K562 (cell line): Measurements from ENCODE around the gene NUPR1. TPM values are rescaled to one million over a fixed set of nuclear protein-coding genes. Genes with fewer than 3 reads are reported as not detected.

ENCODE experiments used
- CTCF ChIP-seq, 3 experiments: IDR thresholded peaks in 2 of 3; conservative IDR thresholded peaks in 1 of 3; 2 replicates each; pipeline ENCODE4 v1.5.1; 2011 to 2012; ENCODE audit warnings: low read length in 3 of 3, mild to moderate bottlenecking in 3 of 3, control low read depth in 2 of 3, improper control_type of control experiment in 1 of 3, inconsistent platforms in 1 of 3, low read depth in 1 of 3, mixed read lengths in 1 of 3, moderate library complexity in 1 of 3; ENCODE audit not compliant: insufficient read depth in 2 of 3
- MAZ ChIP-seq, 2 experiments: fragments of 450-650 bp in 1 of 2; sonication (generic) in 1 of 2; formaldehyde crosslinking; IDR thresholded peaks in 1 of 2; conservative IDR thresholded peaks in 1 of 2; 2 replicates each; pipeline versions ENCODE4 v1.4.0 to v1.5.0; 2020; ENCODE audit warnings: mild to moderate bottlenecking in 1 of 2, missing genetic modification reagents in 1 of 2
- MCM7 ChIP-seq, 2 experiments: fragments of 450-650 bp; IDR thresholded peaks; 2 replicates each; pipeline ENCODE4 v1.6.1; 2016 to 2018
- PPARD ChIP-seq: fragments of 250-450 bp; sonication (Bioruptor Pico); IDR thresholded peaks from 2 replicates; pipeline ENCODE4 v1.8.0; 2022; ENCODE audit warnings: inconsistent platforms, mild to moderate bottlenecking, moderate library complexity
- RAD21 ChIP-seq, 2 experiments: fragments of 250-450 bp in 1 of 2; fragments of 450-650 bp in 1 of 2; sonication (Bioruptor Pico) in 1 of 2; formaldehyde crosslinking in 1 of 2; IDR thresholded peaks in 1 of 2; conservative IDR thresholded peaks in 1 of 2; 2 replicates each; pipeline versions ENCODE4 v1.4.0 to v1.8.0; 2020 to 2022; ENCODE audit warnings: mild to moderate bottlenecking in 2 of 2, moderate library complexity in 1 of 2
- RBM39 ChIP-seq: fragments of 200-400 bp; formaldehyde crosslinking; optimal IDR thresholded peaks from 2 replicates; pipeline ENCODE3; 2018; ENCODE audit warnings: low read depth, low read length
- SAFB ChIP-seq: fragments of 200-400 bp; formaldehyde crosslinking; IDR thresholded peaks from 2 replicates; pipeline ENCODE4 v1.6.1; 2017; ENCODE audit warnings: low read depth, low read length, borderline replicate concordance
- TEAD2 ChIP-seq: fragments of 450-650 bp; IDR thresholded peaks from 2 replicates; pipeline ENCODE4 v1.6.1; 2016; ENCODE audit warnings: missing genetic modification characterization, control low read depth, missing compliant biosample characterization
- ZKSCAN1 ChIP-seq: fragments of 150-350 bp; IDR thresholded peaks from 2 replicates; pipeline ENCODE4 v1.6.1; 2016; ENCODE audit warnings: low read depth, low read length
- ZNF174 ChIP-seq: fragments of 250-450 bp; sonication (Bioruptor Pico); IDR thresholded peaks from 2 replicates; pipeline ENCODE4 v1.4.0; 2020; ENCODE audit warnings: mild to moderate bottlenecking
- ZNF277 ChIP-seq: fragments of 250-450 bp; sonication (Bioruptor Pico); IDR thresholded peaks from 2 replicates; pipeline ENCODE4 v1.8.0; 2022; ENCODE audit warnings: inconsistent platforms, mild to moderate bottlenecking, moderate library complexity, borderline replicate concordance
- ZSCAN32 ChIP-seq: fragments of 450-650 bp; formaldehyde crosslinking; IDR thresholded peaks from 2 replicates; pipeline ENCODE4 v1.4.0; 2020; ENCODE audit warnings: mild to moderate bottlenecking, moderate library complexity
- polyA plus RNA-seq, 8 experiments: library from polyadenylated mRNA; depleted of rRNA in 4 of 8; stranded (reverse) in 5 of 8; unstranded in 3 of 8; fragments of >200 nt; fragmentation: Nextera tagmentation in 2 of 8; fragmentation: Illumina TruSeq in 1 of 8; extraction: Ambion mirVana in 2 of 8; extraction: Trizol in 1 of 8; gene quantifications; 2 replicates each; pipeline versions ENCODE4 v1.2.1 to v1.2.3, GENCODE V29; 2011 to 2014; ENCODE audit warnings: inconsistent platforms in 1 of 8, missing spikeins in 1 of 8
- total RNA-seq, 7 experiments: library from RNA; depleted of rRNA in 6 of 7; stranded (reverse); fragments of >200 nt in 6 of 7; fragmentation: Illumina TruSeq in 2 of 7; extraction: Trizol in 2 of 7; gene quantifications; 2 replicates each; pipeline versions ENCODE4 v1.2.1 to v1.2.3, GENCODE V29; 2011 to 2021; ENCODE audit warnings: low replicate concordance in 1 of 7
- TF ChIP-seq, protein P1 (sequence below): sonication (generic); formaldehyde crosslinking; IDR thresholded peaks from 2 replicates; pipeline ENCODE4 v1.8.1; 2023; ENCODE audit warnings: missing genetic modification reagents, mild to moderate bottlenecking, borderline replicate concordance
- TF ChIP-seq, protein P2 (sequence below): fragments of 450-650 bp; formaldehyde crosslinking; IDR thresholded peaks from 2 replicates; pipeline ENCODE4 v1.4.0; 2020; ENCODE audit warnings: mild to moderate bottlenecking, moderate library complexity
- TF ChIP-seq, protein P3 (sequence below): sonication (generic); IDR thresholded peaks from 2 replicates; pipeline ENCODE4 v1.6.1; 2016

NUPR1 gene
- total and polyA plus RNA-seq, 9 of the 15 experiments (the other 6 are each of a cell fraction or from before 2014, with no cell fraction given), result 0.07 to 1.5 (median 0.27) TPM

- TF ChIP-seq, protein P1, sequence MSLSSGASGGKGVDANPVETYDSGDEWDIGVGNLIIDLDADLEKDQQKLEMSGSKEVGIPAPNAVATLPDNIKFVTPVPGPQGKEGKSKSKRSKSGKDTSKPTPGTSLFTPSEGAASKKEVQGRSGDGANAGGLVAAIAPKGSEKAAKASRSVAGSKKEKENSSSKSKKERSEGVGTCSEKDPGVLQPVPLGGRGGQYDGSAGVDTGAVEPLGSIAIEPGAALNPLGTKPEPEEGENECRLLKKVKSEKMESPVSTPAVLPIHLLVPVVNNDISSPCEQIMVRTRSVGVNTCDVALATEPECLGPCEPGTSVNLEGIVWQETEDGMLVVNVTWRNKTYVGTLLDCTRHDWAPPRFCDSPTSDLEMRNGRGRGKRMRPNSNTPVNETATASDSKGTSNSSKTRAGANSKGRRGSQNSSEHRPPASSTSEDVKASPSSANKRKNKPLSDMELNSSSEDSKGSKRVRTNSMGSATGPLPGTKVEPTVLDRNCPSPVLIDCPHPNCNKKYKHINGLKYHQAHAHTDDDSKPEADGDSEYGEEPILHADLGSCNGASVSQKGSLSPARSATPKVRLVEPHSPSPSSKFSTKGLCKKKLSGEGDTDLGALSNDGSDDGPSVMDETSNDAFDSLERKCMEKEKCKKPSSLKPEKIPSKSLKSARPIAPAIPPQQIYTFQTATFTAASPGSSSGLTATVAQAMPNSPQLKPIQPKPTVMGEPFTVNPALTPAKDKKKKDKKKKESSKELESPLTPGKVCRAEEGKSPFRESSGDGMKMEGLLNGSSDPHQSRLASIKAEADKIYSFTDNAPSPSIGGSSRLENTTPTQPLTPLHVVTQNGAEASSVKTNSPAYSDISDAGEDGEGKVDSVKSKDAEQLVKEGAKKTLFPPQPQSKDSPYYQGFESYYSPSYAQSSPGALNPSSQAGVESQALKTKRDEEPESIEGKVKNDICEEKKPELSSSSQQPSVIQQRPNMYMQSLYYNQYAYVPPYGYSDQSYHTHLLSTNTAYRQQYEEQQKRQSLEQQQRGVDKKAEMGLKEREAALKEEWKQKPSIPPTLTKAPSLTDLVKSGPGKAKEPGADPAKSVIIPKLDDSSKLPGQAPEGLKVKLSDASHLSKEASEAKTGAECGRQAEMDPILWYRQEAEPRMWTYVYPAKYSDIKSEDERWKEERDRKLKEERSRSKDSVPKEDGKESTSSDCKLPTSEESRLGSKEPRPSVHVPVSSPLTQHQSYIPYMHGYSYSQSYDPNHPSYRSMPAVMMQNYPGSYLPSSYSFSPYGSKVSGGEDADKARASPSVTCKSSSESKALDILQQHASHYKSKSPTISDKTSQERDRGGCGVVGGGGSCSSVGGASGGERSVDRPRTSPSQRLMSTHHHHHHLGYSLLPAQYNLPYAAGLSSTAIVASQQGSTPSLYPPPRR, result no peak
- TF ChIP-seq ZKSCAN1, result no peak
- peak; percentile 75 to 82 for TF ChIP-seq RAD21 (CRISPR knock-in tag; conservative IDR thresholded peaks at IDR 0.05 in 1 of 2, IDR thresholded peaks at IDR 0.05 in 1 of 2)
- TF ChIP-seq SAFB, result no peak
- no peak for TF ChIP-seq ZNF277 (CRISPR knock-in tag)
- peak in 1 of 2 experiments; percentile 35; a peak in 1 of 4 replicates for TF ChIP-seq MAZ (CRISPR knock-in tag; conservative IDR thresholded peaks at IDR 0.05 in 1 of 2, IDR thresholded peaks at IDR 0.05 in 1 of 2)
- TF ChIP-seq MCM7 (IDR thresholded peaks at IDR 0.05), result no peak
- TF ChIP-seq CTCF (IDR thresholded peaks at IDR 0.05 in 2 of 3, conservative IDR thresholded peaks at IDR 0.05 in 1 of 3; ENCODE audit: insufficient read depth in 2 of 3, low read depth in 1 of 3, low read length in 3 of 3), result peak; percentile 58 to 89 (median 64)
- no peak for TF ChIP-seq ZNF174 (CRISPR knock-in tag)
- TF ChIP-seq ZSCAN32 (CRISPR knock-in tag), result no peak
- TF ChIP-seq, protein P2, sequence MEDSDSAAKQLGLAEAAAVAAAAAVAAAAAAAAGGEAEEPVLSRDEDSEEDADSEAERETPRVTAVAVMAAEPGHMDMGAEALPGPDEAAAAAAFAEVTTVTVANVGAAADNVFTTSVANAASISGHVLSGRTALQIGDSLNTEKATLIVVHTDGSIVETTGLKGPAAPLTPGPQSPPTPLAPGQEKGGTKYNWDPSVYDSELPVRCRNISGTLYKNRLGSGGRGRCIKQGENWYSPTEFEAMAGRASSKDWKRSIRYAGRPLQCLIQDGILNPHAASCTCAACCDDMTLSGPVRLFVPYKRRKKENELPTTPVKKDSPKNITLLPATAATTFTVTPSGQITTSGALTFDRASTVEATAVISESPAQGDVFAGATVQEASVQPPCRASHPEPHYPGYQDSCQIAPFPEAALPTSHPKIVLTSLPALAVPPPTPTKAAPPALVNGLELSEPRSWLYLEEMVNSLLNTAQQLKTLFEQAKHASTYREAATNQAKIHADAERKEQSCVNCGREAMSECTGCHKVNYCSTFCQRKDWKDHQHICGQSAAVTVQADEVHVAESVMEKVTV (CRISPR knock-in tag), result peak; percentile 60
- TF ChIP-seq PPARD (CRISPR knock-in tag), result no peak
- no peak for TF ChIP-seq TEAD2 (tag)
- TF ChIP-seq RBM39, result no peak
- TF ChIP-seq, protein P3, sequence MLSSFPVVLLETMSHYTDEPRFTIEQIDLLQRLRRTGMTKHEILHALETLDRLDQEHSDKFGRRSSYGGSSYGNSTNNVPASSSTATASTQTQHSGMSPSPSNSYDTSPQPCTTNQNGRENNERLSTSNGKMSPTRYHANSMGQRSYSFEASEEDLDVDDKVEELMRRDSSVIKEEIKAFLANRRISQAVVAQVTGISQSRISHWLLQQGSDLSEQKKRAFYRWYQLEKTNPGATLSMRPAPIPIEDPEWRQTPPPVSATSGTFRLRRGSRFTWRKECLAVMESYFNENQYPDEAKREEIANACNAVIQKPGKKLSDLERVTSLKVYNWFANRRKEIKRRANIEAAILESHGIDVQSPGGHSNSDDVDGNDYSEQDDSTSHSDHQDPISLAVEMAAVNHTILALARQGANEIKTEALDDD, result no peak
- TF ChIP-seq, all 486 proteins: peak for 8
Observed at GRCh38 chr16:28549301-28549899, 10.6 kb upstream of the NUPR1 start (continued).
